Sciatic nerve (tissue), 2 donors: ENCODE results near the gene SOX30. TPM values are rescaled to one million over a fixed set of nuclear protein-coding genes. Genes with fewer than 3 reads are reported as not detected.

ENCODE experiments used
- ATAC-seq: fragments of 200-7000 bp; cut with Tn5 transposase; one replicate; pipeline ENCODE4 v1.9.1; 2020; ENCODE audit warnings: mild to moderate bottlenecking, moderate library complexity
- DNase-seq: peaks from one replicate; pipeline ENCODE4 v3.0.0-alpha.2; 2020; ENCODE audit warnings: low spot score
- intact Hi-C: fragments of 100-400 bp; cut with DNase I; formaldehyde crosslinking; loops from one replicate; pipeline ENCODE4 v1.14.2; 2022
- total RNA-seq: library from RNA; stranded (reverse); fragmentation: NEBNext Ultra II Directional; extraction: Animal tissue kit (Norgen Biotek cat#: 25700); gene quantifications from one replicate; pipeline ENCODE4 v1.2.1, GENCODE V29; 2021
- donor health status: DM: no; HTN: no; CAD: no.
- donor health status: DM: no; HTN: no; CAD: no.

Gene SOX30
- total RNA-seq, 1 donor from 2014 or later = 0.13 TPM

DNA sequence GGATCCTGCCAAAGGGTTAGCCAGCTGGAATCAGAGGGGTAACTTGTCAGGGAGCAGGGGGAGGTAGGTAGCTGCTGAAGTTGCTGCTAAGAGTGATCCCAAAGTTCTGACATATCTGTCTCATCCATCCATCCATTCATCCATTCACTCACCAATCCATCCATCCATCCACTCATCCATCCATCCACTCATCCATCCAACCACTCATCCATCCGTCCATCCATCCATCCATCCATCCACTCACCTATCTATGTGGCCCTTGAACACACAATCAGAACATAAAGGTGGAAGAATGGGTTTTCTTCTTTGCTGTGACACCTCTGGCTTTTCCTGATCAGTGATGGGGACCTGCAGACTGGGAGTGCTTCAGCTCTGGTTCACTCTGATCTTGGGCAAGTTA lies 16.1 kb upstream of the SOX30 start:
- ATAC-seq = no peak
- intact Hi-C loops = no loop called here

DNA sequence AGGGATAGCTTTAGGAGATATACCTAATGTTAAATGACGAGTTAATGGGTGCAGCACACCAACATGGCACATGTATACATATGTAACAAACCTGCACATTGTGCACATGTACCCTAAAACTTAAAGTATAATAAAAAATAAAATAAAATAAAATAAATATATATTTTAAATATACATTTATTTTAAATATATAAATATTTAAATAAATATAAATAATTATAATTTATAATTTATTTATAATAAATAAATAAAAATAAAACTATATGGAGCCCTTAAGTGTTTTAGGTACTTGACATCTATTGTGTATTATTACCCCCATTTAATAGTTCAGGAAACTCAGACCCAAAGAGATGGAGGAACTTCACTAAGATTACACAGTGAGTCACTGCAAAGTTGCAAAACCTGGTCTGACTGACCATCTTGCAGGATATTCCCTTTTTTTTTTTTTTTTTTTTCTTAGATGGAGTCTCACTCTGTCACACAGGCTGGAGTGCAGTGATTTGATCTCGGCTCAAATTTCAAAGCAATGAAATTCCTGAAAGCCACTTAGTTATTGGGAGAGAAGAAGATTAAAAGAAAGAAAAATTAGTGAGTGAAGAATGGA lies 13.3 kb upstream of the SOX30 start:
- no peak for ATAC-seq
- intact Hi-C loops = no loop called here

More for the DNA sequence above, 16.1 kb upstream of the SOX30 start:
- DNase-seq = no peak

GRCh38 chr5:157659868-157660660 lies 7.8 kb upstream of the SOX30 start:
- intact Hi-C loops = no loop called here
- no peak for DNase-seq
- ATAC-seq = no peak

More for the DNA sequence above, 13.3 kb upstream of the SOX30 start:
- DNase-seq = no peak

GRCh38 chr5:157658893-157659292 lies 6.7 kb upstream of the SOX30 start:
- ATAC-seq = no peak
- no peak for DNase-seq

DNA sequence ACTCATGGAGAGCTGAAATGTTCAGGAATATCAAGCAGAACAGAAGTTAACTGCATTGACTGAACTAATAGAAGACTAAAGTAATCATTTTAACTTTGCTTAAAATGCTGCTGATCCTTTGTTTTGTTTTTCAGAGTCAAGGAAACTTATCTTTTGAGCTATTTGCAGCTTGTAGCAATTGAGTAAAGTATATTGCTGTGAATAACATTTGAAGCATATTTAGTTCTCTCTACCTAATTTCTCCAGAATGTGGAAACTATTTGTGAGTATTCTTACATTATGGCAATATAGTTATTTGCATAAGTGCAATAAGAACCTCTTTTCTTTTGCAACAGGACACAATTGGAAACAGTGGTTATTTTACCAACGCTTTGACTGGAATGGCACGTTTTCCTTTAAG lies 5.3 kb upstream of the SOX30 start:
- DNase-seq = no peak
- intact Hi-C loops = no loop called here
- ATAC-seq = no peak

More at GRCh38 chr5:157658893-157659292, 6.7 kb upstream of the SOX30 start:
- intact Hi-C loops = no loop called here

GRCh38 chr5:157651623-157652376 lies 438 bp downstream of the SOX30 start:
- peak; percentile 64 for DNase-seq
- intact Hi-C loops = no loop called here
- ATAC-seq = peak; percentile 90

DNA sequence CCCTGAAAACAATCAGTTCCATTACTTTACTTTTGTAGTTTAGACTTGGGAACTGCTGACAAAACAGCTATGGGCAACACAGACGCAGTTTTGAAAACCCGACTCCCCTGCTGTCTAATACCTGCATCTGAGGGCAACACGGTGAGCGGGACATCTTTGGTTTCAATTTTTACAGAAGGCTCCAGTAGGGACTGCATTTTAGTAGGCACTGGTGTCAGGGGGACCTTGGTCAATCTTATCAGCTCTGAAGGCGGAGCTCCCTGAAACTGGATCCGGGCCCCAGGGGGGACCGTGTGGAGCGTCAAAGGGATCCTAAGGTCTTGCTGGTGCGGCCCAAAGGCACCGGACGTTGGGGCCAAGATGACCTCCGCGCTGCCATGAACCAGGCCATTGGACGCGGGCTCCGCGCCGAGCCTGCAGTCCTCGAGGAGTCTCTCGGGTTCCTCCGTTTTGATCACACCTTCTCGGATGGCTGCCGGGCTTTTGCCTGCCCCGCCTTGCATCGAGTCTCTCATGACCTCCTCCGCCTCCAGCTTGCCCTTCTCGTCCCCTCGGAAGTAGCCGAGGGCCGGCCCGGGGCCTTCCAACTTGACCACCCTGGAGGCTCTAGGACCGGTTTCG lies 1.1 kb downstream of the SOX30 start:
- no peak for ATAC-seq
- intact Hi-C loops = no loop called here
- DNase-seq = no peak

- intact Hi-C loops = no loop called here
- DNase-seq = no peak
- no peak for ATAC-seq
These were observed 3.1 kb downstream of the SOX30 start for GRCh38 chr5:157649101-157649500.

DNA sequence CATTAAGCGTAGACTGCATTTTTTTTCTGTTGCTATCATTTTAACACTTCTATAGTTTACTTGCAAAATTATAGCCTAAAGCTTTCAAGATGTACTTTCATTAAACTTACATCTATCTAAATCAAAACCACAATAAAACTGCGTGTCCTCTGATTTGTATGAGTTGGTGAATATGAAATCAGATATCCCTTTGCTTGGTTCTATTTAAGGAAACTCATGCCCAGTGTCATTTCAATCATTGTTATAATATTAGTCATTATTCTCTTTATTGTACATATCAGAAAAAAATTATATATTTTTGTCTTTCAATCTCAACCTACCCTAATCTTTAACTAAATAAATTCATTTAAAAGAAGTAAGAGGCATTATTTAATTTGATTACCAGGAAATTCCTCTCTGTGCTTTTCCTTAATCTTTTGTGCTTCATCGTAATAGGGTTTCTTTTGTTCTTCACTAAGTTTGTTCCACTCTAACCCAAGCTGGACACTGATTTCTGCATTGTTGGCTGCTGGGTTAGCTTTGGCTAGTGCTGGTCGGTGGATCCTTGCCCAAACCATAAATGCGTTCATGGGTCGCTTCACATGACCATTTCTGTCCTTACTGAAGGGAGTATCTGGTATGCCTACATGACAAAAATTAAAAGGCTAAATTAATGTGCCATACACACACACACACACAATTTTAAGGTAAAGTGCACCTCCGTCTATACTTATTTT lies 3.8 kb downstream of the SOX30 start:
- ATAC-seq (no peak), DNase-seq (no peak)
- intact Hi-C loops = no loop called here

DNA sequence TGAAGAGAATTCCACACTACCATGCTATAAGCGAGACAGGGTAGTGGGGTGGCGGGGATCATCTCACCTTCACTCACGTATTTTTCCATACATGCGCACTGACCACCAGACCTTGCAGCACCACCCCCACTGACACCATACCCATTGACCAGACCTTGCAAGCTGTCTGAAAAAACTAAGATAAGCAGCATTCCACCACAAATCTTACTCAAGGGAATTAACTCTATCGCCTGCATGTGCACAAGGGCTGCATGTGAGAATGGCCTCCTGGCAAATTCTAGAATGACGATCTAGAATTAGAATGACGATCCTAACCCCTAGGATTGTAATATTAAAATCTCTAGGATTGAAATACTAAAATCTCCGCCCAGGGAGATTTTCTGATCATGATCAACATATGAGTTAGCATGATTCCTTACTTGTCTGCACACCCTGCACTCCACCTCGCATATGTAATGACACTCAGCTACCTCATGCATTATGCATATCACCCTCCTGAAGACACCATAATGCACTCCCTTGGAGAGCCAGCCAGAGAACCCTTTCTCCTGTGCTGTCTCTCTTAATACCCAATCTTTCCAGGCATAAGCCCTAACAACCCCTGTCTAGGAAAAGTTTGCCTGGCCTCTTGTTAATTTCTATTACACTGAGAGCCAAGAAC lies 11.7 kb downstream of the SOX30 start:
- ATAC-seq (no peak), DNase-seq (no peak)
- intact Hi-C loops = no loop called here

- no peak for ATAC-seq
- intact Hi-C loops = no loop called here
These were observed 21.9 kb downstream of the SOX30 start for GRCh38 chr5:157630341-157630740.

GRCh38 chr5:157626831-157627230 lies 25.4 kb downstream of the SOX30 start:
- no peak for DNase-seq
- ATAC-seq = no peak
- intact Hi-C loops = no loop called here

More at GRCh38 chr5:157630341-157630740, 21.9 kb downstream of the SOX30 start:
- no peak for DNase-seq

DNA sequence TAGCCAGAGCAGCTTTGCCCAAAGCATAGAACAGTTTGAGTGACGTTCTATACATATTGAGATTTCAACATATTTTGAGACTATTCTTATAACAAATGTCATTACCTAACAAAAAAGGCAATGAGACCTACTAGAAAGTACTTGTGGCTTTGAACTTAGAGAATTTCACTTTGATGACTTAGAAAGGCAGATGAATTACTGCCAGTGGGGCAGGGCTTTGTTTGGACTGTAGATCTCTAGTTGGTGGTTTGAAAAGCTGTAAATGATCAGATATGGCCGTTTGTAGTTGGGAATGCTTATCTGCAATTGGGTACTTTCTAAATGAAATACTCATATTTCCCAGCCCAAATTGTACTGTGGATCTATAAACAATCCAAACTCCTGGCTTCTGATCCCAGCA lies 28.1 kb downstream of the SOX30 start:
- ATAC-seq = no peak
- DNase-seq = no peak
- intact Hi-C loops = no loop called here

DNA sequence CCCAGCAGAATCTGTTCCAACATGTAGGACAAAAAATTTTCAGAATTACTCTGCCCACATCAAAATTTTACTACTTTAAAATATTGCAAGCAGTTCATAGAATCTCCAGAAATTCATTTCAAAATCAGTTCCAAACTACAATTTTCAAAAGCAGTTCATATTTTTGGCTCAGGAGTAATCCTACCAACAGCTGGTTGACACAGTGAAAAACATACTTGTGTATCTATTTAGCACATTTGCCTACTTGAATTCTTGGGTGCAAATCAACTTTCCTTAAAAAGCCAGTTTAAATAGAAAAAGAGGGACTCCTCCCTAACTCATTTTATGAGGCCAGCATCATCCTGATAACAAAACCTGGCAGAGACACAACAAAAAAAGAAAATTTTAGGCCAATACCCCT lies 31.5 kb downstream of the SOX30 start:
- ATAC-seq (no peak), DNase-seq (no peak)
- intact Hi-C loops = no loop called here

DNA sequence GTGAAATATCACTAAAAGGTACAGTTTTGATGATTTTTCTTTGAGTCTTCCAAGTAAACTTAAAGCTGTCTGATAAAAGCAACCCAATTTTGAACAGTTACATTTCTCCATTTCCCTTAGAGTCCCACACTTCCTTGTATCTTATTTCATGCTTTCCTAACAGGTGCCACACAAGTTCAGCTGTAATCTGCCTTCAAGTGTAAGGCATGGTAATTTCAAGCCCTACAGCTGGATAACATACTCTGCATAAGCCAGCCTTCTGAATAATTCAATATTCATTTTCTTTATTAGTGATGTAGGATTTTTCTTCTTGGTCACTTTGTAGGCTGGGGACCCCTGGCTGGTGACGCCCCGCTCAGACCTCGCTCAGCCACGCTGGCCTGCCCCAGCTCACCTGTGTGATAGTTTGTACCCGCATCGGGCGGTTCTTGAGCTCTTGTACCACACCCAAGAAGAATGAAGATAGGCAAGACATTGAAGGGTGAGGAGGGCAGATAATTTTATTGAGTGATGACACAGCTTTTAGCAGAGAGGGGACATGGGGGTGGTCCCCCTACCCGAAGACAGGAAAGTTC lies 34.0 kb downstream of the SOX30 start:
- ATAC-seq (no peak), DNase-seq (no peak)
- intact Hi-C loops = no loop called here

DNA sequence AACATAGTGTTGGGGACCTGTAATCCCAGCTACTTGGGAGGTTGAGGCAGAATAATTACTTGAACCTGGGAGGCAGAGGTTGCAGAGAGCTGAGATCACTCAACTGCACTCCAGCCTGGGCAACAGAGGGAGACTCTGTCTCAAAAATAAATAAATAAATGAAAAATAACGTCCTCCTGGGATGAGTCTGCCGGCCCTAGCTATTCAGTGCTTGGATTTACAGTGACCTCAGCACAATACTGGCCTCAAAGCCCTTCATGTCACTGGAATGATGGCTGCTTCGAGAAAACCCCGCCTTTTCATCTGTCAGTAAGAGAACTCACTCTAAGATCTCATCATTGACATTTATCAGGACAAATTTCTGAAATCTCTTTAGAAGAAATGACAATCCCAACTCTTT lies 35.5 kb downstream of the SOX30 start:
- intact Hi-C loops = no loop called here
- ATAC-seq (no peak), DNase-seq (no peak)

- DNase-seq (no peak), ATAC-seq (peak; percentile 39)
- intact Hi-C loops = no loop called here
These were observed 38.6 kb downstream of the SOX30 start for GRCh38 chr5:157613385-157614245.
